IPS-20b (cell line): ENCODE measurements around the gene CYP11A1.
"Not testable (repeated sequence)": the region's sequence is repeated elsewhere in the genome, so short reads cannot be mapped to it uniquely, and the experiment has no call there.

Source experiments
- H3K27ac ChIP-seq: one replicate; pipeline ENCODE4 v1.5.1; 2013; ENCODE audit warnings: low read length
- H3K27me3 ChIP-seq: 2 replicates; pipeline ENCODE4 v1.6.1; 2013; ENCODE audit warnings: mild to moderate bottlenecking, low read length, inconsistent platforms; ENCODE audit not compliant: insufficient read depth
- H3K36me3 ChIP-seq: 2 replicates; pipeline ENCODE4 v1.6.1; 2013; ENCODE audit warnings: low read depth, mild to moderate bottlenecking, inconsistent platforms, low read length, moderate library complexity; ENCODE audit not compliant: insufficient read depth
- H3K4me1 ChIP-seq: 2 replicates; pipeline ENCODE4 v1.6.1; 2013; ENCODE audit warnings: mild to moderate bottlenecking, control low read depth, inconsistent platforms, low read length, moderate library complexity; ENCODE audit not compliant: insufficient read depth
- H3K4me3 ChIP-seq: 2 replicates; pipeline ENCODE4 v1.5.1; 2013; ENCODE audit warnings: mild to moderate bottlenecking, low read length, inconsistent platforms
- H3K9ac ChIP-seq: 2 replicates; pipeline ENCODE4 v1.6.1; 2013; ENCODE audit warnings: low read depth, mild to moderate bottlenecking, inconsistent platforms, low read length, moderate library complexity
- H3K9me3 ChIP-seq: 2 replicates; pipeline ENCODE4 v1.6.1; 2013; ENCODE audit warnings: mild to moderate bottlenecking, low read depth, low read length, inconsistent platforms; ENCODE audit not compliant: insufficient read depth

The CYP11A1 gene

DNA sequence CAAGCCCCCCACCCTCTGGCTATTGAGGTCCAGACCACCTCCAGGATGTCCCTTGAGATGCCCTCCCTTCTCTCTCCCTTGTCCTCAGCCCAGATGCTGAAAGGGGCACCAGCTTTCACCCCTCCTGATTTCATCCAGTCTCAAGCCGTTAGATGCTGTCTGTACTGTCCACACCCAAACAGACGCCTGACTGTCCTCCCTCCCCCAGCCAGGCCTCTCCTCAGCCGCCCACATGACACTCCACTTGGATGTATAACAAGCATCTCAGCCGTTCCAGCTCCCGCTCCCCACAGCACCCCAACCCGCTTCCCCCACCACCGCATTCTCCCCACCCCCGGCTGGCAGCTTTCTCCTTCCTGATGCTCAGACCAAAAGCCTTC, 25.0 kb upstream of the CYP11A1 start:
- Histone ChIP-seq H3K27me3 (no peaks in the 10 kb centered on the region), H3K9ac (no peak overlapping the region), H3K4me1 (0 out of 2 replicates have a peak, but pooled peaks cover 4% of the 10 kb centered on the region), H3K9me3 (no peaks in the 10 kb centered on the region), H3K4me3 (no peak overlapping the region), H3K36me3 (no peaks in the 10 kb centered on the region), H3K27ac (no peak overlapping the region)

DNA sequence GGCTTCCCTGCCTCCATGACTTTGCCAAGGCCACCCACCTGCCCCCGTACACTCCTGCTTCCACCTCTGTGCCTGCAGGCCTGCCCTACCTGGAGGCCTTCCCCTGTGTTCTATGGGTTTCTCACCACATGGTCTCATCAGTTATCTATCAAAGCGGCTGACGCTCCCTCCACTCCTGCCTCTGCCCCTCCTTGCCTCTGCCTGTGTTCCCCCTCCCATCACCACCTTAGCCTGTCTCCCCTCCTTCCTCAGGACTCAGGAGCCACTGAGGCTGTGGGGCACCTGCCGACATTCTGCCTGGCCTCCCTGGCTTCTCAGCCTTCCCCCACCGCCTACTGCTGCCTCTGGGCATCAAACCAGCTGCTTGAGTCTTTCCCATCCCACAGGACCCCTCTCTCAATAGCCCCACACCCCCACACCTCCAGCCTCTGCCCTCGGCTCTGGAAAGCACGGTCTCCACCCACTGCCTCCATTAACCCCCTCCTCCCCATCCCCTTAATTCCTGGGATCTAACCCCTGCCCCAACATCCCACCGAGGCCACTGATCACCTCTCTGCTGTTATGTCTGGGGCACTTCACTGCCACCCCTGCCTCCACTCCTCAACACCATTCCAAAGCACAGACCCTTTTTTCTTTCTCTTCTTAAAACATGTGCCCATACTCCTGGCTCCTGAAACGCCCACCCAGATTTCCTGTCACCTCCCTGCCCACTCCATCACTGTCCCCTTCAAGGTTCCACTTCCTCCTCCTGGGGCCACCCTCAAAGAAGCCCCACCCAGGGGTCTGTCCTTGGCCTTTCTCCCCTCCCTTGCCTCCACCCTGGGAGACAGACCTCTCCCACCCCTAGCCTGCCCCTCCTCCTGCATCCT, 24.4 kb upstream of the CYP11A1 start:
- H3K4me3 ChIP-seq, result no peak overlapping the region
- no peaks in the 10 kb centered on the region for H3K27me3 ChIP-seq
- peaks cover 4% of the 10 kb centered on the region; the same call in 1 of the 2 replicates for H3K4me1 ChIP-seq
- no peaks in the 10 kb centered on the region for H3K9me3 ChIP-seq
- H3K36me3 ChIP-seq, result no peaks in the 10 kb centered on the region
- no peak overlapping the region for H3K9ac ChIP-seq
- no peak overlapping the region for H3K27ac ChIP-seq

DNA sequence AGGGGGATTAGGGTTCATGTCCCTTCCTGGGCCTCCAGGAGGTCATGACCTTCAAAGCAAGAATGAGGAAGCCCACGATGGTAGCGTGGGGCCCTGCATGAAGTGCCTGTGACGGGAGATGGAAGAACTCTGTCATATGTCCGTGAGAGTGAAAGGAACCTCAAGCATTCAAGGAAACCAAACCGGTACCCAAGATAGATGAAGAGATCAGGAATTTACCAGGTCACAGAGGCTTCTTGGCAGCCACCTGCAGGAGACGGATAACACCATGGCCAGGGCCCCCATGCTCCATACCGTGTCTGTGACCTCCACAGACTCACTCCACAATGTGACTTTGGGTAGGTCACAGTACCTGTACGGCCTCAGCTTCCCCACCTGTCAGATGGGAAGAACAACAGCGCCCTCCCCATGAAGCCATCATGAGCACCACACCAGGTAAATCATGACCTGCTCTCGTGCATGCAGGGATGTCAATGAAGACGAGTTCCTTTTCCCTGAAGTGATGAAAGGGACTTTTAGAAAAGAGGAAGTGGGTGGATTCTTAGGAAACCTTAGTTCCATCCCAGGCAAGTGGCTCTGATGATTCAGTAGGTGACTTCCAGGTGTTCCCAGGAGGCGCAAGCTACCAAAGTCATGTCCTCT, 23.3 kb upstream of the CYP11A1 start:
- no peaks in the 10 kb centered on the region for H3K36me3 ChIP-seq
- H3K4me3 ChIP-seq, result no peak overlapping the region
- no peak overlapping the region for H3K27ac ChIP-seq
- H3K9ac ChIP-seq, result no peak overlapping the region
- no peaks in the 10 kb centered on the region for H3K27me3 ChIP-seq
- H3K9me3 ChIP-seq, result no peaks in the 10 kb centered on the region
- peaks cover 3% of the 10 kb centered on the region; the same call in 1 of the 2 replicates for H3K4me1 ChIP-seq

DNA sequence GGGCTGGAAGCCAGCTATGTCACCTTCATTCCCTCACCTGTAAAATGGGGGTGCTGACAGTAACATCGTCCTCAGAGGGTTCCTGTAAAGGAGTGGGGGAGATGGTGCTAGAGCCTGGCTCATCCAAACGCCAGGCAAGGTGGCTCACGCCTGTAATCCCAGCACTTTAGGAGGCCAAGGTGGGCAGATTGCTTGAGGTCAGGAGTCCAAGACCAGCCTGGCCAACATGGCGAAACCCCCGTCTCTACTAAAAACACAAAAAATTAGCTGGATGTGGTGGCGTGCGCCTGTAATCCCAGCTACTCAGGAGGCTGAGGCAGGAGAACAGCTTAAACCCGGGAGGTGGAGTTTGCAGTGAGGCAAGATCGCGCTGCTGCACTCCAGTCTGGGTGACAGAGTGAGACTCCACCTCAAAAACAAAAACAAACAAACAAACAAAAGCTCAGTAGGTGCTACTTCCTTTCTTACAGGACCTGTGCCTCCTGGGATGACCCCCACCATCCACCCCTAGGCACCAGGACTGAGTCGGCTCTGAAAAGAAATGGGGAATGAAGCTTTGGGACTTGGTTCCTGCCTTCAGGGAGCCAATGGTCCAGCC, 22.7 kb upstream of the CYP11A1 start:
- not testable (repeated sequence) for H3K36me3 ChIP-seq, H3K27me3 ChIP-seq, H3K9me3 ChIP-seq, H3K9ac ChIP-seq, H3K4me1 ChIP-seq, H3K4me3 ChIP-seq, H3K27ac ChIP-seq

DNA sequence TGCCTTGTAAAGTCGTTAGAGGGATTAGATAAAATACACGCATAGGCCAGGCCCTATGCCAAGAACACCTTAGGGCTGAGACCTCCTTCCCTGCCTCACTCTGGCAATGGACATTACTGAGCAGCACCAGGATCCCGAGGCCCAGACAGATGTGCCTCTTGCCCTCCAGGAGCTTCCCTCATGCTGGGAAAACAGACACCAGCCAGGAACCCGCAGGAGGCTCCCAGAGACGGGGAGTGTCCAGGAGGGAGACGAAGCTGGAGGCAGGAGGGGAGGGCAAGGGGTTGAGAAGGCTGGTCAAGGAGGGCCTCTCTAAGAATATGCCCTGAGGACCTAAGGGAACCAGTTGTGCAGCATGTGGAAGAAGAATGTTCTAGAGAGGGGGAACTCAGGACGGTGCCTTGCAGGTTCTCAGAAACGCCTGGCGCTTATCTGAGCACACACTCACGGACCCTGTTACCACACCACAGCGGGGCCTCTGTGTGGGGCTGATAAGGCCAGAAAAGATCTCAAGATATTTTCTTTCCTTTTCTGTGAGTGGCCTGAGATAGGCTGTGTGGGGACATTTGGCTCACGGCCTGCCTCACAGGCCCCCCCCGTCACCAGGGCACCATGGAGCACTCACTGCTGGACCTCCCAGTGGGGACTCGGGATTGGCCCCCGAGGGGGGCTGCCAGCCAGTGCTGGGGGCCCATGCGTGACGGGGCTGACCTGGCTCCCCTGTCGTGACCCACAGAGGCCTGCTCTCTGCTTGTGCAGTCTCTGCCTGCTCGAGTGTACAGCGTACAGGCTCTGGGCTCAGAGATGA, 22.0 kb upstream of the CYP11A1 start:
- Histone ChIP-seq H3K27me3 (no peaks in the 10 kb centered on the region), H3K36me3 (no peaks in the 10 kb centered on the region), H3K9ac (no peak overlapping the region), H3K4me3 (no peak overlapping the region), H3K9me3 (no peaks in the 10 kb centered on the region), H3K4me1 (peaks cover 8% of the 10 kb centered on the region; the same call in 1 of the 2 replicates), H3K27ac (no peak overlapping the region)

DNA sequence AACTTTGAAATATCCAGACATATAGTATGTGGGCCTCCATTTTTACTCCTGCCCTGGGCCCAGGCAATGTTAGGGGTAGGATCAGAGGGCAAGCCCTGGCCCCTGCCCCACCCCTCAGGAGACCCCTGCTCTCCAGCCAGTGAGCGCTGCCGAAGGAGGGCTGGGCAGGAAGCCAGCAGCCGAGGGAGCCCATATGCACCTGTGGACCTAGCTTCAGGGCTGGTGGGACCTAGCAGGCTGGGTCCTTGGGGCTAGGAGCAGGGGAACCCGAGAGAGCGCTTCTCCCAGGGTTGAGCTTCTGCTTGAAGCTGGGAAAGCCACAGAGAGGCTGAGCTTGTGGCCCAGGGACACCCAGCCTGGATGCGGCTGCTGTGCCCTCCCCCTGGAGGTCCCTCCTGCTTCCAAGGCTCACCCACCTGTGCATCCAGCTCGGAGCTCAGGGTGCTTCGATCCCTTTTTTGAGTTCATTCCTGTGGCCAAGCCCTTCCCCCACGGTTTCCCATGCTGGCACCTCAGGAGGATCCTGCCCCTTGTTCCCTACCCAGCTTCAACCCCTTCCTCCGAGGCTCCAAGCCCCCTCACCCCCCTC, 21.0 kb upstream of the CYP11A1 start:
- H3K4me1 ChIP-seq, result peaks cover 8% of the 10 kb centered on the region; the same call in 1 of the 2 replicates
- H3K9ac ChIP-seq, result no peak overlapping the region
- H3K27me3 ChIP-seq, result no peaks in the 10 kb centered on the region
- no peaks in the 10 kb centered on the region for H3K9me3 ChIP-seq
- H3K36me3 ChIP-seq, result no peaks in the 10 kb centered on the region
- H3K27ac ChIP-seq, result no peak overlapping the region
- H3K4me3 ChIP-seq, result no peak overlapping the region

DNA sequence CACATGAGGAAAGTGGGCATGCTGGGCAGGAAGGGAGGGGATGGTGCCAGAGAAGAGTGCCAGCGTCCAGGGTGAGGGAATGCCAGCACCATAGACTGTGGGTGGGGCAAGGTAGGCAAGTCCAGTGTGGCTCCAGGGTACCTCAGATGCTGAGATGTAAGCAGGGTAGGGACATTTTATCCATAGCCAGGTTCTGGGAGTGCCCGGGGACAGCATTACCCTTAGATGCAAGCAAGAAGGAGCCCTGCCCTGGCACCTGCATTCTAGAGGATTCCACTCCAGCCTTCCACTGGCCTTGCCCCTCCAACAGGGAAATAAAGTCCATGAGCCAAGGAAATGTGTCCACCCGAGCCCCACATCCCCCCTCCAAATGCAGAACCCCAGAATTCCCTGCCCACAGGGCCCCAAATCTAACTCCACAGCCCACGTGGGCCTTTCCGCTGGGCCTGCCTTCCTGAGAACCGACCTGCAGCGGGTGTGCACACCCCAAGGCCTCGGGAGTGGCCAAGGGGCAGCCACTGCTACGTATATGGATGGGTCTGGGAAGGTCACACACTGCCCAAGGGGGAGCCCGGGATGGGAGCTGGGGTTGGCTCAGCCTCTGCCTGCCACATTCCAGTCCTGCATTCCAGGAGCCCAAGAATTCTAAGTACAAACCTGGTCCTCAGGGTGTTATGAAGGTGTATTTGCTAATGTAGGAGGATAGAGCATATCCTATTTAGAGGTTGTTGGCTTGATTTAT, 20.3 kb upstream of the CYP11A1 start:
- H3K27ac ChIP-seq, result no peak overlapping the region
- no peak overlapping the region for H3K9ac ChIP-seq
- peaks cover 8% of the 10 kb centered on the region; the same call in 1 of the 2 replicates for H3K4me1 ChIP-seq

DNA sequence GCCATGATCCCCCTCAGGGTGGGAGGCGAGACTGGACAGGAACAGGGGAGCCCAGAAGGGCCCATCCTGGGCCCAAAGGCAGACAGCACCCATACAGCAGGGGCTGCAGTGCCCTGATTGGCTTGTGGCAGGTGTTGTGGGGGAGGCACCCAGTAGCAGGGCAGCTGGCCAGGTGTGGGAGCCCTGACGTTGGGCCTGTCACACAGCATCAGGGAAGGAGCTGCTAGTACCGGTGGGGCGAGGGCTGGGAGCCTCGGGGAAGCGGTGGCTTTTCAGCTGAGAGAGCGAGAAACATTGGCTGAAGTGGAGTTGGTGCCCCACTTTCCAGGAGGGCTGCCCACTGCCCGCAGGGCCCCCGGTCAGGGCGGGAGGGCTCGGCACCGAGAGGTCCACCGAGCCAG, 19.7 kb upstream of the CYP11A1 start:
- peaks cover 8% of the 10 kb centered on the region; the same call in 1 of the 2 replicates for H3K4me1 ChIP-seq
- H3K27ac ChIP-seq, result no peak overlapping the region
- no peaks in the 10 kb centered on the region for H3K9me3 ChIP-seq
- H3K9ac ChIP-seq, result no peak overlapping the region
- H3K36me3 ChIP-seq, result no peaks in the 10 kb centered on the region
- H3K4me3 ChIP-seq, result no peak overlapping the region
- no peaks in the 10 kb centered on the region for H3K27me3 ChIP-seq

More for the DNA sequence above, 20.3 kb upstream of the CYP11A1 start:
- Histone ChIP-seq H3K4me3 (no peak overlapping the region), H3K27me3 (no peaks in the 10 kb centered on the region), H3K36me3 (no peaks in the 10 kb centered on the region), H3K9me3 (no peaks in the 10 kb centered on the region)

DNA sequence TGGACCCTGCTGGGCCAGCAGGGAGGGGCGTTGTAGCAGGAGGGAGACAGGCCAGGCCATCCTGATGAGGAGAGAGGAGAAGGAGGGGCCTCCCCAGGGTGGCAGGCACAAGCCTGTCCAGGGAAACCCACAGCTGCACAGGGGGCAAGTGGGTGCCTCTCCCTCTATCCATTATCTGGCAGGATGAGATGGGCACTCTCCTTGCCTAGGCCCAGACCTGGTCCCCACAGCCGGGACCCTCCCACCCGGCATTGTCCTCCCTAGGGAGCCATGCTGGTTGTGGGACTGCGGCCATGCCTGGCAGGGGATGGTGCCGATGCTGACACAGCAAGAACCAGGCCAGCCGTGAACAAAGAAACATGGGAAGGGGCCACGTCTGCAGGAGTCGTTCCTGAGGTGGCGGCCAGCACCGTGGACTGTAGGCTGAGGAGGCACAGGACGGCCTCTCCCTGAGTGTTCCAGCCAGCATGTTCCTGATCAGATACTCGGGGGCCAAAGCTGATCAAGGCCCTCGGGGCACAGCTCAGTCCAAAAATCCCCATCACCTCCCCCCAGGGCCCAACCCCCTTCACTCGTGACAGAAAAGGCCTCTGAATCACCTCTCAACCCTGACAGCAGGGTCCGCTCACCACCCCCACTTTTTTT, 19.2 kb upstream of the CYP11A1 start:
- Histone ChIP-seq H3K4me3 (no peak overlapping the region), H3K9me3 (no peaks in the 10 kb centered on the region), H3K27ac (no peak overlapping the region), H3K36me3 (no peaks in the 10 kb centered on the region), H3K27me3 (no peaks in the 10 kb centered on the region), H3K9ac (no peak overlapping the region; the same call in 1 of the 2 replicates), H3K4me1 (peaks cover 8% of the 10 kb centered on the region; the same call in 1 of the 2 replicates)

DNA sequence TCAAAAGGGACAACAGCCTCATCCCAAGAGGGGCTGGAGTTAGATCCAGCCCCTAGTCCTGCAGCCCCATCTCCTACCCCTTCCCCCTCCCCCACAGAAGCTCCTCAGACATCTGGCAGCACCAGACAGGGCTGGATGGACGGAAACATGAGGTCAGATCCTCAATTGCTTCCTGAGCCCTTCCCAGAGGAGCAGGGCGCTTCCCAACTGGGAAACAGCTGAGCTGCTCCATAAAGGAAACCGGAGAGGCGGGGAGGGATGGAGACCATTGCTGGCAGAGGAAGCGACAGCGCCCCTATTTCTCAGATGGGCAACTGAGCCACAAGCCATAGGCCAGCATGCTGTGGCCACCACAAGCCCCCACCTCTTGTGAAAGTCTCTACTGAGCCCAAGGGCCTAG, 18.3 kb upstream of the CYP11A1 start:
- H3K4me3 ChIP-seq, result no peak overlapping the region
- H3K9me3 ChIP-seq, result no peaks in the 10 kb centered on the region
- no peak overlapping the region for H3K27ac ChIP-seq
- no peaks in the 10 kb centered on the region for H3K27me3 ChIP-seq
- peaks cover 8% of the 10 kb centered on the region; the same call in 1 of the 2 replicates for H3K4me1 ChIP-seq
- H3K36me3 ChIP-seq, result no peaks in the 10 kb centered on the region
- H3K9ac ChIP-seq, result no peak overlapping the region
